GM12875 (cell line): ENCODE data around the gene HDHD5.

Experiments used
- H3K4me3 ChIP-seq: one replicate; pipeline ENCODE4 v1.5.1; 2011; ENCODE audit warnings: low read depth, low read length, control low read depth
- CTCF ChIP-seq: IDR thresholded peaks from 2 replicates; pipeline ENCODE4 v1.5.1; 2011; ENCODE audit warnings: low read depth, mild to moderate bottlenecking, control low read depth, inconsistent platforms, low read length, moderate library complexity, borderline replicate concordance; ENCODE audit not compliant: insufficient read depth

Gene HDHD5

GRCh38 chr22:17119481-17120202 is 39.4 kb downstream of the HDHD5 start:
- peak; percentile 25; the same call in 1 of the 2 replicates for TF ChIP-seq CTCF
- no peak overlapping the region for H3K4me3 ChIP-seq

GRCh38 chr22:17118342-17118741 is 40.7 kb downstream of the HDHD5 start:
- no peak for TF ChIP-seq CTCF
- no peak overlapping the region for H3K4me3 ChIP-seq

- no peak for TF ChIP-seq CTCF
- no peak overlapping the region for H3K4me3 ChIP-seq
Observed at GRCh38 chr22:17117890-17118289, 41.2 kb downstream of the HDHD5 start.

- no peak for TF ChIP-seq CTCF
- no peak overlapping the region for H3K4me3 ChIP-seq
Observed at GRCh38 chr22:17117400-17117799, 41.7 kb downstream of the HDHD5 start.

- no peak for TF ChIP-seq CTCF
- H3K4me3 ChIP-seq, result no peak overlapping the region
Observed at GRCh38 chr22:17116572-17117330, 42.3 kb downstream of the HDHD5 start.

- no peak for TF ChIP-seq CTCF
- no peak overlapping the region for H3K4me3 ChIP-seq
Observed at GRCh38 chr22:17115945-17116565, 43.0 kb downstream of the HDHD5 start.
